Lung microvascular endothelial cell (primary cell): ENCODE results near the gene RER1. TPM values are rescaled to one million over a fixed set of nuclear protein-coding genes. Genes with fewer than 3 reads are reported as not detected.

Source experiments
- DNase-seq, 2 donors: peaks; one replicate each; pipeline versions ENCODE4 v3.0.0 to v3.0.0-alpha.2; 2010; ENCODE audit warnings: low read depth in 2 of 2
- total RNA-seq: library from RNA; depleted of rRNA; stranded (reverse); fragments of >200 nt; gene quantifications from 2 replicates; pipeline ENCODE4 v1.2.1, GENCODE V29; 2014

RER1 gene
- total RNA-seq = 32.7 and 48.6 TPM in 2 replicates

GRCh38 chr1:2391041-2391930, at the start of gene RER1, which contains the start of gene MORN1:
Gene RER1, plus strand, starts transcription at chr1:2391841. Its CDS starts 3,950 bp downstream, at chr1:2395791.
Gene MORN1, minus strand, starts transcription at chr1:2391554. Its CDS starts 21 bp downstream, at chr1:2391533.
- DNase-seq = peak; percentile 99

- no peak for DNase-seq
Observed at GRCh38 chr1:2342384-2343022, 49.1 kb upstream of the RER1 start.

- no peak for DNase-seq
Observed at GRCh38 chr1:2343023-2343935, 48.4 kb upstream of the RER1 start.

- no peak for DNase-seq
Observed at GRCh38 chr1:2344121-2344681, 47.4 kb upstream of the RER1 start.

GRCh38 chr1:2344744-2345296, 46.8 kb upstream of the RER1 start:
- no peak for DNase-seq

- DNase-seq = no peak
Observed at GRCh38 chr1:2345297-2346075, 46.2 kb upstream of the RER1 start.

- DNase-seq = no peak
Observed at GRCh38 chr1:2346691-2347408, 44.8 kb upstream of the RER1 start.

- DNase-seq = no peak
Observed at GRCh38 chr1:2347409-2347785, 44.2 kb upstream of the RER1 start.

- no peak for DNase-seq
Observed at GRCh38 chr1:2347896-2348295, 43.7 kb upstream of the RER1 start.

- no peak for DNase-seq
Observed at GRCh38 chr1:2348346-2349325, 43.0 kb upstream of the RER1 start.

GRCh38 chr1:2349806-2350205, 41.8 kb upstream of the RER1 start:
- DNase-seq = no peak

GRCh38 chr1:2350501-2350900, 41.1 kb upstream of the RER1 start:
- DNase-seq = no peak

- DNase-seq = no peak
Observed at GRCh38 chr1:2350911-2351655, 40.6 kb upstream of the RER1 start.

GRCh38 chr1:2351723-2352122, 39.9 kb upstream of the RER1 start:
- no peak for DNase-seq

- no peak for DNase-seq
Observed at GRCh38 chr1:2352341-2352896, 39.2 kb upstream of the RER1 start.

GRCh38 chr1:2352897-2353550, 38.6 kb upstream of the RER1 start:
- DNase-seq = no peak
